Measurements from ENCODE around the gene CACNG8.

CACNG8 gene

DNA sequence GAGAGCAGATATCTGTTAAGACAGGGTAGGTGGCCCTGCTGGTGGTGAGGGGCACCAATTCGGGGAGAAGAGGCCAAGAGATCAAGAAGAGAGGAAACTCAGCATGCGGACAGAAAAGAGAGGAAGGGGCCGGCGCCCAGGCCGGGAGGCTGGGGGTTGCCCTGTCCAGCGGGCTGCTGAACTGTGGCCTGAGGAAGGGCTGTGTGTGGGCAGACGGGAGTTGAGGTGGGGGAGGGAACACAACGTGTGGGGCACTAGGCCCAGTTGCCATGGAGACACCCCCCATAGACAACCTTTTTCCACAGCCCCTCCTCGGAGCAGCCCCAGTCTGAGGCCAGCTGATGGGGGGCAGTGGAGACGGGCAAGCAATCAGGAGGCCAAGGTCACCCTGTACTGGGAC is 2.5 kb upstream of the CACNG8 start:
- no peak for DNase-seq (ENCODE audit: low read depth)
- TF ChIP-seq, protein P1, sequence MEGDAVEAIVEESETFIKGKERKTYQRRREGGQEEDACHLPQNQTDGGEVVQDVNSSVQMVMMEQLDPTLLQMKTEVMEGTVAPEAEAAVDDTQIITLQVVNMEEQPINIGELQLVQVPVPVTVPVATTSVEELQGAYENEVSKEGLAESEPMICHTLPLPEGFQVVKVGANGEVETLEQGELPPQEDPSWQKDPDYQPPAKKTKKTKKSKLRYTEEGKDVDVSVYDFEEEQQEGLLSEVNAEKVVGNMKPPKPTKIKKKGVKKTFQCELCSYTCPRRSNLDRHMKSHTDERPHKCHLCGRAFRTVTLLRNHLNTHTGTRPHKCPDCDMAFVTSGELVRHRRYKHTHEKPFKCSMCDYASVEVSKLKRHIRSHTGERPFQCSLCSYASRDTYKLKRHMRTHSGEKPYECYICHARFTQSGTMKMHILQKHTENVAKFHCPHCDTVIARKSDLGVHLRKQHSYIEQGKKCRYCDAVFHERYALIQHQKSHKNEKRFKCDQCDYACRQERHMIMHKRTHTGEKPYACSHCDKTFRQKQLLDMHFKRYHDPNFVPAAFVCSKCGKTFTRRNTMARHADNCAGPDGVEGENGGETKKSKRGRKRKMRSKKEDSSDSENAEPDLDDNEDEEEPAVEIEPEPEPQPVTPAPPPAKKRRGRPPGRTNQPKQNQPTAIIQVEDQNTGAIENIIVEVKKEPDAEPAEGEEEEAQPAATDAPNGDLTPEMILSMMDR (conservative IDR thresholded peaks at IDR 0.05; ENCODE audit: control insufficient read depth, insufficient read depth, low read depth, low read length): no peak
- H3K4me3 ChIP-seq (ENCODE audit: control insufficient read depth, low read depth, low read length): no peak overlapping the region

DNA sequence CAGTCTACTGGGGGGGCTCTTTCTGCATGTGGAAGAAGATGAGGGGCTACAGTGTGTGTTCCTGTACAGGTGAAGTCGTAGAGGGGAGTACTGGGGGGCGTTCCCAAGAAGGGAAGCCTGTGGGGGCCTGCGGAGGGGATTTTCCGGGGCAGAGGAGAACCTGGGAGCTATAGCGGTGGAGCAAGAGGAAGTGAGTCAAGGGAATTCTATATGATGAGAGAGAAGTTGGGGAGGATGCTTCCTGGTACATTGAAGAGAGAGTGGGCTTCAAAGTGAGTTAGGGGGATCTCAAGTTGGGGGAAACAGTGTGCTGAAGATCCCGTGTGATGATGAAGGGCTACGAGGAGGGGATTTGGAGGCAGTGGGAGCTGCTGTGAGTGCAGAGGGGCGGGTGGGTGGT is 1.9 kb upstream of the CACNG8 start:
- TF ChIP-seq, protein P1 (conservative IDR thresholded peaks at IDR 0.05; ENCODE audit: control insufficient read depth, insufficient read depth, low read depth, low read length): no peak
- no peak for DNase-seq (ENCODE audit: low read depth)
- H3K4me3 ChIP-seq (ENCODE audit: control insufficient read depth, low read depth, low read length): no peak overlapping the region

DNA sequence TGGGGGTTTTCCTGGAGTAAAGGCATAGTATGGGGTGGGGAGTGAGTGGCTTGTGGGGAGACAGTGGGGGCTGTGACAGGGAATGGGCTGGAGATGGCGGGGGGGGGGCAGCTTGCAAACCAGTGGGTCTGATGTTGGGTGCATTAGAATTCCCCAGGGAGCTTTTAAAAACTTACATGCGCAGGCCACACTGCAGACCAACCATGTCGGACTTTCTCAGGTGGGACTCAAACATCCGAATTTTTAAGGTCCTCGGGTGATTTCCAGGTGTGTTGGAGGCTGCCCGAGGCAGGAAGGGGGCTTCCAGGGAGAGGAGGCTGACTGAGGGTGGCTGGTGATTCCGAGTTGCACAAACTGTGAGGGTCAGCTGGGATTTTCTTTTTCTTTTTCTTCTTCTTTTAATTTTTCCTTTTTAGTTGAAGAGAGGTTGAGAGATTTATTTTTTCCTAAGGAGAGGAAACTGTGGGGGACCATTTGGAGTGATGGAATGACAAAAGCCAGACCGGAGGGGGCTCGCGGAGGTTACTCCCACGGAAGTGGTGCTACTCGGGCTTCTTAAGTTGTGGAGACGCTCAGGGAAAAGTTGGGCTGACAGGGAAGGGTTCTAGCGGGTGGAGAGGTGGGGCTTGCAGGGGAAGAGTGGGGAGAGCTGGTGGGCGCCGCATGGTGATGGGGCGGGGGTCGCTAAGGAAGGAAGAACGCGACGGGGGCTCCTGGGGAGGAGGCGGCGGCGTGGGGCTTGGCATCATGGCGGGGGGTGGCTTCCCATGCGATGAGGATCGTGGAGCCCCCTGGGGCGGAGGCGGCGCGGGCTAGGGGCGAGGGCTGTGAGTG is 997 bp upstream of the CACNG8 start:
- TF ChIP-seq, protein P1 (conservative IDR thresholded peaks at IDR 0.05; ENCODE audit: control insufficient read depth, insufficient read depth, low read depth, low read length): no peak
- DNase-seq (ENCODE audit: low read depth): no peak
- H3K4me3 ChIP-seq (ENCODE audit: control insufficient read depth, low read depth, low read length): no peak overlapping the region

DNA sequence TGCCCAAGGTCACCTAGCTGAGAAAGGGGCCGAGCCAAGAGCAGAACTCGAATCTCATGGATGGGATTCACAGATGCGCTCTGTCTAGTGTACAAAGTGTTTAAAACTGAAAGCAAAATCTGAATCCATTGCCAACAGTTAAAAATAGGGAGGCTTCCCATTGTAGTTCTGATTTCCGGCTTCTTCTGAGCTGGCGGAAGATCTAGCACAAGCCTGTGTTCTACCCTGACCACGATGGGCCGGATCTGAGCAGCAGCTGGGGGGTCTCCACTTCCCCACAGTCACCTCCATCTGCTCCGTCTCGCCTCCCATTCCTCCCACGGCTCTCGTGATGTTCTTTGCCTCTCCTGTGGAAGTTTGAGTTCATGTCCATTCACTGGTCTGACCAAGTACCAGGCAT is 2.4 kb downstream of the CACNG8 start:
- no peak for DNase-seq (ENCODE audit: low read depth)
- TF ChIP-seq, protein P1 (conservative IDR thresholded peaks at IDR 0.05; ENCODE audit: control insufficient read depth, insufficient read depth, low read depth, low read length): no peak
- no peak overlapping the region for H3K4me3 ChIP-seq (ENCODE audit: control insufficient read depth, low read depth, low read length)

DNA sequence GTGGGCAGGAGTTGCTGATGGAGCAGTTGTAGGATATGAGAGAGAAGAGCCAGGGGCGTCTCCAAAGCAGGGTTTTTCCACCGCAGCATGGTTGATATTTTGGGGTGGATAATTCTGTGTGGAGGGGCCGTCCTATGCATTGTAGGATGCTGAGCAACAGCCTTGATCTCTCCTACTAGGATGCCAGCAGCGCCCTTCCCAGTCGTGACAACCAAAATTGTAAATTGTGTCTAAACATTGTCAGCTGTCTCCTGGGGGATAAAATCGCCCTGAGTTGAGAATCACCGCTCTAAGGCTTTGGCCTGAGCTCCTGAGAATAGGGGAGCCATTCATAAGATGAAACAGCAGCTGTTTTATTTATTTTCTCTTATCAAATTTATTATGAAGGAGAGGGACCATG is 4.2 kb downstream of the CACNG8 start:
- TF ChIP-seq, protein P1 (conservative IDR thresholded peaks at IDR 0.05; ENCODE audit: control insufficient read depth, insufficient read depth, low read depth, low read length): no peak
- DNase-seq (ENCODE audit: low read depth): no peak
- no peak overlapping the region for H3K4me3 ChIP-seq (ENCODE audit: control insufficient read depth, low read depth, low read length)

DNA sequence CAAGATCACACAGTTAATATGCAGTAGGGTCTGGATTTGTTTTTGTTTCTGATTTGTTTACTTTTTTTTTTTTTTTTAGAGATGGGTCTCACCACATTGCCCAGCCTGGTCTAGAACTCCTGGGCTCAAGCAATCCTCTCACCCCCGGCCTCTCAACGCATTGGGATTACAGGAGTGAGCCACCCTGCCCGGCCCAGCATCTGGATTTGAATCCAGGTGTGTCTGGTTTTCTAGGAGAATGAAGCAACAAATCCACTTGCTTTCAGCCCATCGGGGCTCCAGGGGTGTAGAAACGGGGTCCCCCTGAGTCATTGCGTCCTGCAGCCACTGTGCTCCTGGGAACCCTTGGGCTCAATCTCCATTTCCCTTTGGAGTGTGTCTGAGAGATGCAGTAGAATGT is 6.6 kb downstream of the CACNG8 start:
- TF ChIP-seq, protein P1 (conservative IDR thresholded peaks at IDR 0.05; ENCODE audit: control insufficient read depth, insufficient read depth, low read depth, low read length): no peak
- H3K4me3 ChIP-seq (ENCODE audit: control insufficient read depth, low read depth, low read length): no peak overlapping the region
- no peak for DNase-seq (ENCODE audit: low read depth)
